Suprapubic skin (tissue), 4 donors: ENCODE data around the gene UGT1A10. TPM values are rescaled to one million over a fixed set of nuclear protein-coding genes. Genes with fewer than 3 reads are reported as not detected.
"Not testable (repeated sequence)": the region's sequence is repeated elsewhere in the genome, so short reads cannot be mapped to it uniquely, and the experiment has no call there.

Experiments
- DNase-seq, 2 donors: peaks; one replicate each; pipeline ENCODE4 v3.0.0-alpha.2; 2019; ENCODE audit warnings: low spot score in 2 of 2
- H3K27ac ChIP-seq: fragments of 200-600 bp; sonication (generic); one replicate; pipeline ENCODE4 v1.5.1; 2019
- H3K27me3 ChIP-seq: fragments of 200-600 bp; sonication (generic); one replicate; pipeline ENCODE4 v1.5.1; 2019
- H3K36me3 ChIP-seq: fragments of 200-600 bp; sonication (generic); one replicate; pipeline ENCODE4 v1.5.1; 2019
- H3K4me1 ChIP-seq: fragments of 200-600 bp; sonication (generic); one replicate; pipeline ENCODE4 v1.5.1; 2019
- H3K4me3 ChIP-seq: fragments of 200-600 bp; sonication (generic); one replicate; pipeline ENCODE4 v1.5.1; 2019; ENCODE audit warnings: mild to moderate bottlenecking
- H3K9me3 ChIP-seq: fragments of 200-600 bp; sonication (generic); one replicate; pipeline ENCODE4 v1.5.1; 2019
- EP300 ChIP-seq: sonication (generic); formaldehyde crosslinking; IDR thresholded peaks from one replicate; pipeline ENCODE4 v1.6.1; 2017; ENCODE audit warnings: antibody characterized with exemption
- POLR2A ChIP-seq, 2 donors: fragments of 450-650 bp; IDR thresholded peaks; one replicate each; pipeline ENCODE4 v1.6.1; 2017; ENCODE audit warnings: antibody characterized with exemption in 2 of 2, mild to moderate bottlenecking in 2 of 2, moderate library complexity in 2 of 2
- POLR2AphosphoS5 ChIP-seq, 3 donors: sonication (generic); formaldehyde crosslinking; IDR thresholded peaks; one replicate each; pipeline ENCODE4 v1.6.1; 2017; ENCODE audit warnings: antibody characterized with exemption in 3 of 3
- WGBS: methylation state at CpG from one replicate; pipeline ENCODE4 v1.1.5; 2018; 5-methylcytosine and 5-hydroxymethylcytosine counted together
- total RNA-seq, 4 donors: library from RNA; depleted of rRNA; stranded (reverse); fragments of >200 nt; gene quantifications; one replicate each; pipeline ENCODE4 v1.1.0, GENCODE V29; 2016
- TF ChIP-seq, protein P1 (sequence below), 2 donors: fragments of 200-600 bp in 1 of 2; fragments of 450-650 bp in 1 of 2; sonication (generic) in 1 of 2; IDR thresholded peaks; one replicate each; pipeline ENCODE4 v1.5.1; 2016 to 2019; ENCODE audit warnings: antibody characterized with exemption in 2 of 2, mild to moderate bottlenecking in 1 of 2, moderate library complexity in 1 of 2

UGT1A10 gene
- total RNA-seq, 4 donors from 2014 or later: not detected

DNA sequence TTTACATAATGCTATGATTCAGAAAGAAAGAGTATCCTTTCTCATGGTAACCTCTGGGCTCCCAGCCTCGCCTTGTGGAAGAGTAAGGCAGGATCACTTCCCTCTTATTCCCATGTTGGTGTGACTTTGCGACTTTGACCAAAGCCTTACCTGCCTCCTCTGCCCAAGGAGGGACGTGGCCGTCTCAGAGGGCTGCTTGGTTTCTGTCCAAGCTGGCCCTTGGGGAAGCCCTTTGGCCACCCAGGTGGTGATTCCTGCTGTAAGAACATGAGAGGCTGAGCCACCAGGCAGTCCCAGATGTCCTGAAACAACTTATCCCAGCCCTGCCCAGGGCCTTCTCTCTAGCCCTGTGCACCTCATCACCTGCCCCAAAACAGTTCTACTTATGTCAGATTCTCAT lies 62.5 kb downstream of the UGT1A10 start:
- peaks cover 15% of the 10 kb centered on the region for H3K4me1 ChIP-seq
- H3K27ac ChIP-seq: no peak overlapping the region
- WGBS: 83% methylated on average over 2 of the region's 4 CpGs

DNA sequence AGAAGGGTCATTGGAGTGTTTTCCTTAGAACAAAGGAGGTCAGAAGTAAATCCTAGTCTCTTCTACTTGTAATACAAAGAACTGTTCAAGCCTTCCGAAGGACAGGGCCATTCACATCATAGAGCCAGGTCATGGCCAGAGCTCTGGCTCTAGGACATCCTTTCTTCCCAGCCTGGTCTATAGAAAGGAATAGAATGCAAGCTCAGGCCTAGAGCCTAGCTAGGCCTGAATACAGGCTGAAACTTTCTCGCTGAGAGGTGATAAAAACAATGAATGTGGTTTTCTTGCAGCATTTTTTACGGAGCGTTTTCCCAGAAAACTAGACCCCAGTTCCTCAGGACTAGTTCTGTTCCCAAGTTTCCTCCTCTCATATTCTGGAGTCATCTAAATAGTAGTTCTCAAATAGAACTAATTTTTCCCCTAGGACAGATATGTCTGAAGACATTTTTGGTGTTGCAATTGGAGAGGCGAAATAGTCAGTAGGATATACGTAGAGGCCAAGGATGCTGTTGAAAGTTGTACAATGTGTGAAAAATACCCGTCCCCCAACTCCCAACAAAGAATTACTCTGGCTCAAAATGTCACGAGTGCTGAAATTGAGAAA lies 63.3 kb downstream of the UGT1A10 start:
- WGBS: 87% methylated on average over 8 of the region's 8 CpGs
- no peak overlapping the region for H3K4me3 ChIP-seq
- H3K4me1 ChIP-seq: peaks cover 15% of the 10 kb centered on the region
- no peaks in the 10 kb centered on the region for H3K9me3 ChIP-seq
- no peaks in the 10 kb centered on the region for H3K36me3 ChIP-seq
- no peak overlapping the region for H3K27ac ChIP-seq
- TF ChIP-seq POLR2AphosphoS5 (IDR thresholded peaks at IDR 0.05): no peak
- no peak for TF ChIP-seq POLR2A (IDR thresholded peaks at IDR 0.05)
- no peak for TF ChIP-seq EP300
- TF ChIP-seq, protein P1, sequence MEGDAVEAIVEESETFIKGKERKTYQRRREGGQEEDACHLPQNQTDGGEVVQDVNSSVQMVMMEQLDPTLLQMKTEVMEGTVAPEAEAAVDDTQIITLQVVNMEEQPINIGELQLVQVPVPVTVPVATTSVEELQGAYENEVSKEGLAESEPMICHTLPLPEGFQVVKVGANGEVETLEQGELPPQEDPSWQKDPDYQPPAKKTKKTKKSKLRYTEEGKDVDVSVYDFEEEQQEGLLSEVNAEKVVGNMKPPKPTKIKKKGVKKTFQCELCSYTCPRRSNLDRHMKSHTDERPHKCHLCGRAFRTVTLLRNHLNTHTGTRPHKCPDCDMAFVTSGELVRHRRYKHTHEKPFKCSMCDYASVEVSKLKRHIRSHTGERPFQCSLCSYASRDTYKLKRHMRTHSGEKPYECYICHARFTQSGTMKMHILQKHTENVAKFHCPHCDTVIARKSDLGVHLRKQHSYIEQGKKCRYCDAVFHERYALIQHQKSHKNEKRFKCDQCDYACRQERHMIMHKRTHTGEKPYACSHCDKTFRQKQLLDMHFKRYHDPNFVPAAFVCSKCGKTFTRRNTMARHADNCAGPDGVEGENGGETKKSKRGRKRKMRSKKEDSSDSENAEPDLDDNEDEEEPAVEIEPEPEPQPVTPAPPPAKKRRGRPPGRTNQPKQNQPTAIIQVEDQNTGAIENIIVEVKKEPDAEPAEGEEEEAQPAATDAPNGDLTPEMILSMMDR (IDR thresholded peaks at IDR 0.05): no peak
- DNase-seq: no peak
- no peaks in the 10 kb centered on the region for H3K27me3 ChIP-seq

More for the DNA sequence above, 62.5 kb downstream of the UGT1A10 start:
- TF ChIP-seq POLR2A (IDR thresholded peaks at IDR 0.05) (no peak), EP300 (no peak), POLR2AphosphoS5 (IDR thresholded peaks at IDR 0.05) (no peak)
- TF ChIP-seq, protein P1 (IDR thresholded peaks at IDR 0.05): no peak
- no peak overlapping the region for H3K4me3 ChIP-seq
- DNase-seq: no peak
- no peaks in the 10 kb centered on the region for H3K36me3 ChIP-seq
- no peaks in the 10 kb centered on the region for H3K27me3 ChIP-seq
- no peaks in the 10 kb centered on the region for H3K9me3 ChIP-seq

DNA sequence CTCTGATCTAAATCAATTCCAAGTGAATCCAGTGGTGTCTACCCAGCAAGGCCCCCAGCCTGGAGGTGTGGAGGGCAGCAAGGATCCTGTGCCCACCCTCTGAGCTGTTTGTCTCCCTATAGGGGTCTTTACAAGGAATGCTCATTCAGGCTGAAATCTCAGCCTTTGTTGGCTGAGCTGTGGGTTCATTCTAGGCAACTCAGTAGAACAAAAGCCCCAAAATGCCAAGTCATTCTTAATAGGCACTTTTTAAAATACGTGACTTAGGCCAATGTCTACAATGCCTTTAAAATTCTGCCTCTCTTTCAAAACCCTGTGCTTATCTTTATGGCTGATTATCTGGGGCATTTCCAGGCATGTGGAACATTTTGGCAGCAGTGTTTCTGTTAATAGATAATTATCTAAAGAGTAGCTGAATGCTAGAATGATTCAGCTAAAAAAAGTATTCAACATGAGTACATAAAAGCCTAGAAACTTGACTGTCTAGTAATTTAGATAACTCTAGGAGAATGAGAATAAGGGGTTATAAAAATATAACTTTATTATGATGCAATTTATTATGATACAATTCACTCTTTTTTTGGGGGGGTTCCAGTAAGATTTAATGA lies 63.9 kb downstream of the UGT1A10 start:
- no peak overlapping the region for H3K4me3 ChIP-seq
- 29% methylated on average over 1 of the region's 1 CpG for WGBS
- no peaks in the 10 kb centered on the region for H3K36me3 ChIP-seq
- H3K9me3 ChIP-seq: no peaks in the 10 kb centered on the region
- no peak for DNase-seq
- TF ChIP-seq POLR2A (IDR thresholded peaks at IDR 0.05): no peak
- TF ChIP-seq POLR2AphosphoS5 (IDR thresholded peaks at IDR 0.05): no peak
- no peak for TF ChIP-seq EP300
- TF ChIP-seq, protein P1 (IDR thresholded peaks at IDR 0.05): no peak
- peaks cover 15% of the 10 kb centered on the region for H3K4me1 ChIP-seq
- no peaks in the 10 kb centered on the region for H3K27me3 ChIP-seq
- H3K27ac ChIP-seq: no peak overlapping the region

DNA sequence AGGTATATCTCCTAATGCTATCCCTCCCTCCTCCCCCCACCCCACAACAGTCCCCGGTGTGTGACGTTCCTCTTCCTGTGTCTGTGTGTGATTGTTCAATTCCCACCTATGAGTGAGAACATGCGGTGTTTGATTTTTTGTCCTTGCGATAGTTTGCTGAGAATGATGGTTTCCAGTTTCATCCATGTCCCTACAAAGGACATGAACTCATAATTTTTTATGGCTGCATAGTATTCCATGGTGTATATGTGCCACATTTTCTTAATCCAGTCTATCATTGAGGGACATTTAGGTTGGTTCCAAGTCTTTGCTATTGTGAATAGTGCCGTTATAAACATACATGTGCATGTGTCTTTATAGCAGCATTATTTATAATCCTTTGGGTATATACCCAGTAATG lies 64.6 kb downstream of the UGT1A10 start:
- not testable (repeated sequence) for H3K9me3 ChIP-seq, H3K27me3 ChIP-seq, H3K4me3 ChIP-seq, H3K36me3 ChIP-seq, H3K27ac ChIP-seq, DNase-seq
- H3K4me1 ChIP-seq: peaks cover 20% of the 10 kb centered on the region
- 89% methylated on average over 5 of the region's 5 CpGs for WGBS

DNA sequence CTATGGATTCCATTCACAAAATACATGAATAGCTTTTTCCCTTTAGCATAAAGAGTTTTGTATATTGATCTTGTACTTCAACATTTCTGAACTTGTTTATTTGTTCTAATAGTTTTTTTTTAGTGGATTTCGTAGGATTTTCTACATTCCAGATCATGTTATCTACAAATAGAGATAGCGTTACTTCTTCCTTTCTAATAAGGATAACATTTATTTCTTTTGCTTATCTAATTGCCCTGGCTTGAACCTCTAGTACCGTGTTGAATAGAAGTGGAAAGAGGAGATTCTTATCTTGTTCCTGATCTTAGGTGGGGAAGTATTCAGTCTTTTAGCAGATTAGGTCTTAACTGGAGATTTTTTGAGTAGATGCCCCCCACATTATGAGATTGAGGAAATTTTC lies 66.0 kb downstream of the UGT1A10 start:
- Histone ChIP-seq H3K4me1 (peaks cover 34% of the 10 kb centered on the region), H3K9me3 (no peaks in the 10 kb centered on the region), H3K4me3 (no peak overlapping the region), H3K27ac (no peak overlapping the region), H3K27me3 (no peaks in the 10 kb centered on the region), H3K36me3 (no peaks in the 10 kb centered on the region)
- TF ChIP-seq POLR2A (IDR thresholded peaks at IDR 0.05) (no peak), EP300 (no peak), POLR2AphosphoS5 (IDR thresholded peaks at IDR 0.05) (no peak)
- TF ChIP-seq, protein P1 (IDR thresholded peaks at IDR 0.05): no peak
- DNase-seq: no peak
- 55% methylated on average over 3 of the region's 3 CpGs for WGBS
